ENCODE data around the gene CLNK. TPM values are rescaled to one million over a fixed set of nuclear protein-coding genes. Genes with fewer than 3 reads are reported as not detected.

Gene CLNK
- total and polyA plus RNA-seq, 2 experiments from 2014 or later = not detected

DNA sequence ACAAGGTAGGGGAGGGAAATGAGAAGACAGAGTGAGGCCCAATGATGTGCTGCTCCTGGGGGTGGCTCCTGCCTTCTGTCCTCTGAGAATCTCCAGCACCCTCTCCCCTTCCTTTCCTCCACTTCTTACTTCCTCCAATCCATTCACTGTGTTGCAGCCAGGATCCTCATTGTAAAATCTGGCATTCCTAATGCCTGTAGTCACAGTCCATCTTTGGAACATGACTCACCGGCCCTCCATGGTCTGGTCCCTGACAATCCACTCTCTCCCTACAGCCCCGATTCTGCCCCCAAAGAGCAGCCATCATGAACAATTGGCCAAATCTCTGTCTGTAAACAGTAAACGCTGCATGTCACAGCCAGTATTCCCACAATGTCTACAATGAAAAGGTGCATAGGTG lies 72.9 kb downstream of the CLNK start:
- Histone ChIP-seq H3K4me3 (no peak overlapping the region), H3K79me2 (no peaks in the 10 kb centered on the region), H2AFZ (no peak overlapping the region), H3K4me1 (ENCODE audit: insufficient read depth) (no peaks in the 10 kb centered on the region), H3K9me3 (ENCODE audit: low read depth) (no peaks in the 10 kb centered on the region), H3K36me3 (replicated peaks; ENCODE audit: insufficient read depth, low read depth) (no peaks in the 10 kb centered on the region), H3K27ac (no peak overlapping the region), H4K20me1 (ENCODE audit: insufficient read depth, poor library complexity, severe bottlenecking) (no peaks in the 10 kb centered on the region), H3K27me3 (no peaks in the 10 kb centered on the region), H3K9me2 (replicated peaks; ENCODE audit: insufficient read depth) (no peaks in the 10 kb centered on the region), H3K4me2 (no peak overlapping the region)
- TF ChIP-seq EZH2 (IDR thresholded peaks at IDR 0.05; ENCODE audit: borderline replicate concordance) = no peak
- TF ChIP-seq, protein P1, sequence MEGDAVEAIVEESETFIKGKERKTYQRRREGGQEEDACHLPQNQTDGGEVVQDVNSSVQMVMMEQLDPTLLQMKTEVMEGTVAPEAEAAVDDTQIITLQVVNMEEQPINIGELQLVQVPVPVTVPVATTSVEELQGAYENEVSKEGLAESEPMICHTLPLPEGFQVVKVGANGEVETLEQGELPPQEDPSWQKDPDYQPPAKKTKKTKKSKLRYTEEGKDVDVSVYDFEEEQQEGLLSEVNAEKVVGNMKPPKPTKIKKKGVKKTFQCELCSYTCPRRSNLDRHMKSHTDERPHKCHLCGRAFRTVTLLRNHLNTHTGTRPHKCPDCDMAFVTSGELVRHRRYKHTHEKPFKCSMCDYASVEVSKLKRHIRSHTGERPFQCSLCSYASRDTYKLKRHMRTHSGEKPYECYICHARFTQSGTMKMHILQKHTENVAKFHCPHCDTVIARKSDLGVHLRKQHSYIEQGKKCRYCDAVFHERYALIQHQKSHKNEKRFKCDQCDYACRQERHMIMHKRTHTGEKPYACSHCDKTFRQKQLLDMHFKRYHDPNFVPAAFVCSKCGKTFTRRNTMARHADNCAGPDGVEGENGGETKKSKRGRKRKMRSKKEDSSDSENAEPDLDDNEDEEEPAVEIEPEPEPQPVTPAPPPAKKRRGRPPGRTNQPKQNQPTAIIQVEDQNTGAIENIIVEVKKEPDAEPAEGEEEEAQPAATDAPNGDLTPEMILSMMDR (IDR thresholded peaks at IDR 0.05; ENCODE audit: poor library complexity) = no peak
- no peak for TF ChIP-seq EZH2phosphoT487 (IDR thresholded peaks at IDR 0.05; ENCODE audit: low read depth, severe bottlenecking, unreplicated experiment)
- peak; percentile 64 for DNase-seq (ENCODE audit: low spot score)
- WGBS (ENCODE audit: low lambda C conversion rate, missing lambda C conversion rate) = 29% methylated on average over 3 of the region's 3 CpGs

DNA sequence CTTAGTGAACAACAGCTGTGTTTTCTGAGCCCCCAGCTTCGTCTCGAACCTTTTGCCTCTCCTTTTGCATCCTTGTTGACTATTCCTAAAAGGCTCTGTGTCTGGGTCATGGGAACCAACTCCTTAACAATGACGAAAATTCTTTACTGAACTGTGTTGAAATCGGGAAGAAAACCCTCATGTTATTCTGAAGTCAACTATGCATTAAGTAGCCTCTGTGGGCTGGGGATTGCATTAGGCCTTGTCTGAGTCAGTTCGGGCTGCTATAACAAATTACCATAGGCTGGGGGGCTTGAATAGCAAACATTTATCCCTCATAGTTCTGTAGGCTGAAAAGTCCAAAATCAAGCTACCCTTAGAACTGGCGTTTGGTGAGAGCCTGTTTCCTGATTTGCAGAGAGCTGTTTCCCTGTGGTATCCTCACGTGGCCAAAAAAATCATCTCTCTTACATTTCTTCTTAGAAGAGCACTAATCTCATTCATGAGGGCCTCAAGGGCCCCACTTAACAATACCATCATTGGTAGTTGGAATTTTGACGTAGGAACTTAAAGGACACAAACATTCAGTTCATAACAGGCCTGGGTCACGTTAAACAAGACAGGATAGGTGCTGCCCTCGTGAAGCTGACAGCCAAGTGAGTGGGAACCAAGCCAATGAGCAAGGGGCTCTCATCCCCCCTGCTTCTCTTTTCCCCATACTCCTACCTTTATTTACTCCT lies 75.9 kb downstream of the CLNK start:
- Histone ChIP-seq H4K20me1 (ENCODE audit: insufficient read depth, poor library complexity, severe bottlenecking) (no peaks in the 10 kb centered on the region), H3K9me3 (ENCODE audit: low read depth) (no peaks in the 10 kb centered on the region), H3K27me3 (no peaks in the 10 kb centered on the region), H3K27ac (no peak overlapping the region), H3K4me1 (ENCODE audit: insufficient read depth) (no peaks in the 10 kb centered on the region), H3K79me2 (no peaks in the 10 kb centered on the region), H3K4me3 (no peak overlapping the region), H3K36me3 (replicated peaks; ENCODE audit: insufficient read depth, low read depth) (no peaks in the 10 kb centered on the region), H3K4me2 (no peak overlapping the region), H3K9me2 (replicated peaks; ENCODE audit: insufficient read depth) (no peaks in the 10 kb centered on the region), H2AFZ (no peak overlapping the region)
- TF ChIP-seq EZH2phosphoT487 (IDR thresholded peaks at IDR 0.05; ENCODE audit: low read depth, severe bottlenecking, unreplicated experiment) (no peak), EZH2 (IDR thresholded peaks at IDR 0.05; ENCODE audit: borderline replicate concordance) (no peak)
- TF ChIP-seq, protein P1 (IDR thresholded peaks at IDR 0.05; ENCODE audit: poor library complexity) = no peak
- WGBS (ENCODE audit: low lambda C conversion rate, missing lambda C conversion rate) = 87% methylated on average over 10 of the region's 10 CpGs
- no peak for DNase-seq (ENCODE audit: low spot score)

DNA sequence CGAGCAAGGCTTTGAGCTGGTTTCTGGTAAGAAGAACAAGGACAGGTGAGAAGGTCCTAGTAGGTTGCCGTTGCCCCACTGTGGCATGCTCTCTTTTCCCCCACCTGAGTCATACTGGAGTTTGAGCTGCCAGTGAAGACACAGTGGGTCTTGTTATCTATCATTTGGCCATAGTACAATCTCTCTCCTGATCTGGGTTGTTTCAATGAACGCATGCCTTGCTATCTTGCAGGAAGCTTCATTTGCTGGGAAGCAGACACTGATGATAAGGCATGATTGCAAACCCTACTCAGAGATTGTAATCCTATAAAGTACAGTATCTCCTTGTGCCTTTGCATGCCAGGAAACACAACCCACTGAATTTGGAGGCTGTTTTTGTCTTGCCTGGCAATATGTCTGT lies 77.4 kb downstream of the CLNK start:
- H3K27ac ChIP-seq = no peak overlapping the region

More for the DNA sequence above, 77.4 kb downstream of the CLNK start:
- Histone ChIP-seq H3K79me2 (no peaks in the 10 kb centered on the region), H3K4me2 (no peak overlapping the region), H4K20me1 (ENCODE audit: insufficient read depth, poor library complexity, severe bottlenecking) (no peaks in the 10 kb centered on the region), H3K9me3 (ENCODE audit: low read depth) (no peaks in the 10 kb centered on the region), H3K27me3 (no peaks in the 10 kb centered on the region), H3K9me2 (replicated peaks; ENCODE audit: insufficient read depth) (no peaks in the 10 kb centered on the region), H3K4me3 (no peak overlapping the region), H2AFZ (no peak overlapping the region), H3K36me3 (replicated peaks; ENCODE audit: insufficient read depth, low read depth) (no peaks in the 10 kb centered on the region), H3K4me1 (ENCODE audit: insufficient read depth) (no peaks in the 10 kb centered on the region)
- TF ChIP-seq EZH2 (IDR thresholded peaks at IDR 0.05; ENCODE audit: borderline replicate concordance) (no peak), EZH2phosphoT487 (IDR thresholded peaks at IDR 0.05; ENCODE audit: low read depth, severe bottlenecking, unreplicated experiment) (no peak)
- TF ChIP-seq, protein P1 (IDR thresholded peaks at IDR 0.05; ENCODE audit: poor library complexity) = no peak
- no peak for DNase-seq (ENCODE audit: low spot score)
- 65% methylated on average over 3 of the region's 3 CpGs for WGBS (ENCODE audit: low lambda C conversion rate, missing lambda C conversion rate)
